GM12872 (cell line): ENCODE measurements around the gene CYBC1.
A peak's percentile ranks its signal among the peaks of the same experiment; 100 is the strongest.

ENCODE experiments used
- CTCF ChIP-seq: IDR thresholded peaks from 3 replicates; pipeline ENCODE4 v1.5.1; 2011; ENCODE audit warnings: low read depth, mild to moderate bottlenecking, low read length, moderate library complexity; ENCODE audit not compliant: insufficient read depth

CYBC1 gene

GRCh38 chr17:82450357-82451106 lies at the start of gene CYBC1:
CYBC1 (minus strand) TSS chr17:82450752; CDS start chr17:82449254, 1,498 bp downstream.
- TF ChIP-seq CTCF, result no peak

GRCh38 chr17:82497483-82498405 lies 47.2 kb upstream of the CYBC1 start:
- no peak for TF ChIP-seq CTCF

- no peak for TF ChIP-seq CTCF
Measured at GRCh38 chr17:82496529-82497434, 46.2 kb upstream of the CYBC1 start.

GRCh38 chr17:82495844-82496528 lies 45.4 kb upstream of the CYBC1 start:
- no peak for TF ChIP-seq CTCF

- peak; percentile 99 for TF ChIP-seq CTCF
Measured at GRCh38 chr17:82494236-82495055, 43.9 kb upstream of the CYBC1 start.

- no peak for TF ChIP-seq CTCF
Measured at GRCh38 chr17:82493226-82493781, 42.8 kb upstream of the CYBC1 start.
